PC-3 (cell line): ENCODE measurements around the gene LDLRAP1.

Experiments used
- CTCF ChIP-seq: fragments of 300-600 bp; sonication (generic); conservative IDR thresholded peaks from 2 replicates; pipeline ENCODE4 v1.5.1; 2017; ENCODE audit warnings: antibody characterized with exemption, low read depth, mild to moderate bottlenecking, low read length
- EZH2 ChIP-seq: fragments of 300-600 bp; sonication (generic); IDR thresholded peaks from one replicate; pipeline ENCODE4 v1.6.1; 2017; ENCODE audit warnings: antibody characterized with exemption, mild to moderate bottlenecking, low read length; ENCODE audit not compliant: unreplicated experiment
- EZH2phosphoT487 ChIP-seq: fragments of 300-600 bp; sonication (generic); IDR thresholded peaks from 2 replicates; pipeline ENCODE4 v1.6.1; 2018; ENCODE audit warnings: mild to moderate bottlenecking, antibody characterized with exemption, low read length, borderline replicate concordance

DNA sequence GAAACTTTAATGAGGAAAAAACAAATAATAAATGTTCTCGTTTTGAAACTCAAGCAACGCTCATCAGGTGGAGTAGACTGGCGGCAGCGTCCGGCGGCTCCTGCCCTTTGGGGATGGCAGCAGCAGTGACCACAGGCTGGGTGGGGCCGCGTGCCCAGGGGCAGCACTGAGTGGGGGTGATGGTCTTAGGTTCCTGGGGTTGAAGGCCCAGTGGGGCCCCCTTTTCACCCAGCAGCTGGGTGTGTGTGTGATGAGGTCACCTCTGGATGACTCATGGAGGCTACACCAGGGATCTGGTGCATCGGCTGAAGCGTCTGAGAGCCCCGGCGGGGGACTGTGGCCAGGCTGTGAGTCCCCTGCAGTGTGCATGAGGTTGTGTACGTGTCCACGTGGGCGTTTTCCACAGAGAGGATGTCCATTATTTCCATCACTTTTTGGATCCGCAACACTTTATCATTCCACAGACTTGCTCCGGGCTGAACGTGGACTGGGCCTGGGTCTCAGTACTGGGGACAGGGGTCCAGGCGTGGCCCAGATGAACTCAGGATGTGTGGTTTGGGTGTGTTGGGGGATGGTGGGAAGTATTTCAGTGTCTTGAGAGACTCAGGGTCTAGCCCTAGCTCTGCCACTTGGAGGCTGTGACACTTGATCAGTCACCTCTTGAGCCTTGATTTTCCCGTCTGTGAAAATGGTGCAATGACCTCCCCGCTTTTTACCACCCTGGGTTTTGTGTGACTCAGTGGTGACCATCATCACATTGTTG, 25.6 kb downstream of the LDLRAP1 start:
- TF ChIP-seq CTCF = no peak
- no peak for TF ChIP-seq EZH2
- TF ChIP-seq EZH2phosphoT487 = no peak
